Measurements from ENCODE around the gene OR2J3. TPM values are rescaled to one million over a fixed set of nuclear protein-coding genes. Genes with fewer than 3 reads are reported as not detected.

Gene OR2J3
- total RNA-seq, 1 experiment from 2014 or later: not detected

DNA sequence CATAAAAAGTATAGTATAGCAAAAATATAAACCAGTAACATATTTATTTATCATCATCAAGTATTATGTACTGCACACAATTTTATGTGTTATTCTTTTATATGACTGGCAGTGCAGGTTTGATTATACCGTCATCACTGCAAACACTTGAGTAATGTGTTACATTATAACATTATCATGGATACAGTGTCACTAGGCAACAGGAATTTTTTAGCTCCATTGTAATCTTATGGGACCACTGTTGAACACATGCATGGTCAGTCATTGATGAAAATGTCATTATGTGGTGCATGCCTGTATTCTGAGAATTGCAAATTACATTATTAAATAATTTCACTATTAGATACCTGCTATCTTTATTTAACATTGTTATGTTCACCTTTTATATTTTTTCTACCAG, 33.7 kb downstream of the OR2J3 start:
- ATAC-seq (no peak), DNase-seq (ENCODE audit: low spot score) (no peak)
- Mint-ChIP-seq H3K27ac (no peak overlapping the region), H3K27me3 (ENCODE audit: low read depth) (no peaks in the 10 kb centered on the region; the same call in 1 of the 2 replicates), H3K9me3 (peaks cover 47% of the 10 kb centered on the region), H3K4me1 (peaks cover 11% of the 10 kb centered on the region), H3K36me3 (peaks cover 26% of the 10 kb centered on the region), H3K4me3 (no peak overlapping the region)
- TF ChIP-seq, protein P1, sequence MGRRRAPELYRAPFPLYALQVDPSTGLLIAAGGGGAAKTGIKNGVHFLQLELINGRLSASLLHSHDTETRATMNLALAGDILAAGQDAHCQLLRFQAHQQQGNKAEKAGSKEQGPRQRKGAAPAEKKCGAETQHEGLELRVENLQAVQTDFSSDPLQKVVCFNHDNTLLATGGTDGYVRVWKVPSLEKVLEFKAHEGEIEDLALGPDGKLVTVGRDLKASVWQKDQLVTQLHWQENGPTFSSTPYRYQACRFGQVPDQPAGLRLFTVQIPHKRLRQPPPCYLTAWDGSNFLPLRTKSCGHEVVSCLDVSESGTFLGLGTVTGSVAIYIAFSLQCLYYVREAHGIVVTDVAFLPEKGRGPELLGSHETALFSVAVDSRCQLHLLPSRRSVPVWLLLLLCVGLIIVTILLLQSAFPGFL (CRISPR knock-in tag; IDR thresholded peaks at IDR 0.05; ENCODE audit: borderline replicate concordance): no peak
- no peak for TF ChIP-seq FOXP1 (CRISPR knock-in tag; IDR thresholded peaks at IDR 0.05; ENCODE audit: borderline replicate concordance)
- TF ChIP-seq, protein P2, sequence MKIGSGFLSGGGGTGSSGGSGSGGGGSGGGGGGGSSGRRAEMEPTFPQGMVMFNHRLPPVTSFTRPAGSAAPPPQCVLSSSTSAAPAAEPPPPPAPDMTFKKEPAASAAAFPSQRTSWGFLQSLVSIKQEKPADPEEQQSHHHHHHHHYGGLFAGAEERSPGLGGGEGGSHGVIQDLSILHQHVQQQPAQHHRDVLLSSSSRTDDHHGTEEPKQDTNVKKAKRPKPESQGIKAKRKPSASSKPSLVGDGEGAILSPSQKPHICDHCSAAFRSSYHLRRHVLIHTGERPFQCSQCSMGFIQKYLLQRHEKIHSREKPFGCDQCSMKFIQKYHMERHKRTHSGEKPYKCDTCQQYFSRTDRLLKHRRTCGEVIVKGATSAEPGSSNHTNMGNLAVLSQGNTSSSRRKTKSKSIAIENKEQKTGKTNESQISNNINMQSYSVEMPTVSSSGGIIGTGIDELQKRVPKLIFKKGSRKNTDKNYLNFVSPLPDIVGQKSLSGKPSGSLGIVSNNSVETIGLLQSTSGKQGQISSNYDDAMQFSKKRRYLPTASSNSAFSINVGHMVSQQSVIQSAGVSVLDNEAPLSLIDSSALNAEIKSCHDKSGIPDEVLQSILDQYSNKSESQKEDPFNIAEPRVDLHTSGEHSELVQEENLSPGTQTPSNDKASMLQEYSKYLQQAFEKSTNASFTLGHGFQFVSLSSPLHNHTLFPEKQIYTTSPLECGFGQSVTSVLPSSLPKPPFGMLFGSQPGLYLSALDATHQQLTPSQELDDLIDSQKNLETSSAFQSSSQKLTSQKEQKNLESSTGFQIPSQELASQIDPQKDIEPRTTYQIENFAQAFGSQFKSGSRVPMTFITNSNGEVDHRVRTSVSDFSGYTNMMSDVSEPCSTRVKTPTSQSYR (CRISPR knock-in tag; IDR thresholded peaks at IDR 0.05): no peak
- no peak for TF ChIP-seq NFYB (CRISPR knock-in tag; conservative IDR thresholded peaks at IDR 0.05; ENCODE audit: low read depth)
- no peak for TF ChIP-seq ZNF263 (CRISPR knock-in tag; IDR thresholded peaks at IDR 0.05; ENCODE audit: low read depth)
- no peak for TF ChIP-seq GABPB1 (CRISPR knock-in tag; IDR thresholded peaks at IDR 0.05)
- no peak for TF ChIP-seq ZNF423 (CRISPR knock-in tag; IDR thresholded peaks at IDR 0.05)
- TF ChIP-seq, protein P3, sequence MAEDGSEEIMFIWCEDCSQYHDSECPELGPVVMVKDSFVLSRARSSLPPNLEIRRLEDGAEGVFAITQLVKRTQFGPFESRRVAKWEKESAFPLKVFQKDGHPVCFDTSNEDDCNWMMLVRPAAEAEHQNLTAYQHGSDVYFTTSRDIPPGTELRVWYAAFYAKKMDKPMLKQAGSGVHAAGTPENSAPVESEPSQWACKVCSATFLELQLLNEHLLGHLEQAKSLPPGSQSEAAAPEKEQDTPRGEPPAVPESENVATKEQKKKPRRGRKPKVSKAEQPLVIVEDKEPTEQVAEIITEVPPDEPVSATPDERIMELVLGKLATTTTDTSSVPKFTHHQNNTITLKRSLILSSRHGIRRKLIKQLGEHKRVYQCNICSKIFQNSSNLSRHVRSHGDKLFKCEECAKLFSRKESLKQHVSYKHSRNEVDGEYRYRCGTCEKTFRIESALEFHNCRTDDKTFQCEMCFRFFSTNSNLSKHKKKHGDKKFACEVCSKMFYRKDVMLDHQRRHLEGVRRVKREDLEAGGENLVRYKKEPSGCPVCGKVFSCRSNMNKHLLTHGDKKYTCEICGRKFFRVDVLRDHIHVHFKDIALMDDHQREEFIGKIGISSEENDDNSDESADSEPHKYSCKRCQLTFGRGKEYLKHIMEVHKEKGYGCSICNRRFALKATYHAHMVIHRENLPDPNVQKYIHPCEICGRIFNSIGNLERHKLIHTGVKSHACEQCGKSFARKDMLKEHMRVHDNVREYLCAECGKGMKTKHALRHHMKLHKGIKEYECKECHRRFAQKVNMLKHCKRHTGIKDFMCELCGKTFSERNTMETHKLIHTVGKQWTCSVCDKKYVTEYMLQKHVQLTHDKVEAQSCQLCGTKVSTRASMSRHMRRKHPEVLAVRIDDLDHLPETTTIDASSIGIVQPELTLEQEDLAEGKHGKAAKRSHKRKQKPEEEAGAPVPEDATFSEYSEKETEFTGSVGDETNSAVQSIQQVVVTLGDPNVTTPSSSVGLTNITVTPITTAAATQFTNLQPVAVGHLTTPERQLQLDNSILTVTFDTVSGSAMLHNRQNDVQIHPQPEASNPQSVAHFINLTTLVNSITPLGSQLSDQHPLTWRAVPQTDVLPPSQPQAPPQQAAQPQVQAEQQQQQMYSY (CRISPR knock-in tag; IDR thresholded peaks at IDR 0.05): no peak
- TF ChIP-seq, protein P4, sequence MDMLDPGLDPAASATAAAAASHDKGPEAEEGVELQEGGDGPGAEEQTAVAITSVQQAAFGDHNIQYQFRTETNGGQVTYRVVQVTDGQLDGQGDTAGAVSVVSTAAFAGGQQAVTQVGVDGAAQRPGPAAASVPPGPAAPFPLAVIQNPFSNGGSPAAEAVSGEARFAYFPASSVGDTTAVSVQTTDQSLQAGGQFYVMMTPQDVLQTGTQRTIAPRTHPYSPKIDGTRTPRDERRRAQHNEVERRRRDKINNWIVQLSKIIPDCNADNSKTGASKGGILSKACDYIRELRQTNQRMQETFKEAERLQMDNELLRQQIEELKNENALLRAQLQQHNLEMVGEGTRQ (CRISPR knock-in tag; IDR thresholded peaks at IDR 0.05): no peak
- TF ChIP-seq, protein P5, sequence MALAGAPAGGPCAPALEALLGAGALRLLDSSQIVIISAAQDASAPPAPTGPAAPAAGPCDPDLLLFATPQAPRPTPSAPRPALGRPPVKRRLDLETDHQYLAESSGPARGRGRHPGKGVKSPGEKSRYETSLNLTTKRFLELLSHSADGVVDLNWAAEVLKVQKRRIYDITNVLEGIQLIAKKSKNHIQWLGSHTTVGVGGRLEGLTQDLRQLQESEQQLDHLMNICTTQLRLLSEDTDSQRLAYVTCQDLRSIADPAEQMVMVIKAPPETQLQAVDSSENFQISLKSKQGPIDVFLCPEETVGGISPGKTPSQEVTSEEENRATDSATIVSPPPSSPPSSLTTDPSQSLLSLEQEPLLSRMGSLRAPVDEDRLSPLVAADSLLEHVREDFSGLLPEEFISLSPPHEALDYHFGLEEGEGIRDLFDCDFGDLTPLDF (CRISPR knock-in tag; IDR thresholded peaks at IDR 0.05): no peak
- TF ChIP-seq, protein P6, sequence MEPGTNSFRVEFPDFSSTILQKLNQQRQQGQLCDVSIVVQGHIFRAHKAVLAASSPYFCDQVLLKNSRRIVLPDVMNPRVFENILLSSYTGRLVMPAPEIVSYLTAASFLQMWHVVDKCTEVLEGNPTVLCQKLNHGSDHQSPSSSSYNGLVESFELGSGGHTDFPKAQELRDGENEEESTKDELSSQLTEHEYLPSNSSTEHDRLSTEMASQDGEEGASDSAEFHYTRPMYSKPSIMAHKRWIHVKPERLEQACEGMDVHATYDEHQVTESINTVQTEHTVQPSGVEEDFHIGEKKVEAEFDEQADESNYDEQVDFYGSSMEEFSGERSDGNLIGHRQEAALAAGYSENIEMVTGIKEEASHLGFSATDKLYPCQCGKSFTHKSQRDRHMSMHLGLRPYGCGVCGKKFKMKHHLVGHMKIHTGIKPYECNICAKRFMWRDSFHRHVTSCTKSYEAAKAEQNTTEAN (CRISPR knock-in tag; IDR thresholded peaks at IDR 0.05): no peak
- TF ChIP-seq, protein P7, sequence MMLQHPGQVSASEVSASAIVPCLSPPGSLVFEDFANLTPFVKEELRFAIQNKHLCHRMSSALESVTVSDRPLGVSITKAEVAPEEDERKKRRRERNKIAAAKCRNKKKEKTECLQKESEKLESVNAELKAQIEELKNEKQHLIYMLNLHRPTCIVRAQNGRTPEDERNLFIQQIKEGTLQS (CRISPR knock-in tag; conservative IDR thresholded peaks at IDR 0.05): no peak
- TF ChIP-seq, protein P8, sequence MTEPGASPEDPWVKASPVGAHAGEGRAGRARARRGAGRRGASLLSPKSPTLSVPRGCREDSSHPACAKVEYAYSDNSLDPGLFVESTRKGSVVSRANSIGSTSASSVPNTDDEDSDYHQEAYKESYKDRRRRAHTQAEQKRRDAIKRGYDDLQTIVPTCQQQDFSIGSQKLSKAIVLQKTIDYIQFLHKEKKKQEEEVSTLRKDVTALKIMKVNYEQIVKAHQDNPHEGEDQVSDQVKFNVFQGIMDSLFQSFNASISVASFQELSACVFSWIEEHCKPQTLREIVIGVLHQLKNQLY (CRISPR knock-in tag; IDR thresholded peaks at IDR 0.05): no peak
- TF ChIP-seq JAZF1 (CRISPR knock-in tag; IDR thresholded peaks at IDR 0.05): no peak
- ChIA-PET POLR2A (no interaction called here), CTCF (no interaction called here)
